SK-N-SH treated with all-trans-retinoic acid at 6 μM for 48 hours (cell line): ENCODE results near the gene ACSL5.

Experiments
- ATAC-seq: fragments of 200-7000 bp; cut with Tn5 transposase; 3 replicates; pipeline ENCODE4 v1.9.1; 2020; ENCODE audit warnings: mild to moderate bottlenecking, moderate library complexity
- ARNTL ChIP-seq: fragments of 450-650 bp; formaldehyde crosslinking; IDR thresholded peaks from 2 replicates; pipeline ENCODE4 v1.5.0; 2020; ENCODE audit warnings: low read depth, mild to moderate bottlenecking, moderate library complexity, borderline replicate concordance
- BACH2 ChIP-seq: fragments of 250-450 bp; sonication (Bioruptor Pico); IDR thresholded peaks from 2 replicates; pipeline ENCODE4 v1.9.0; 2021; ENCODE audit warnings: mild to moderate bottlenecking, borderline replicate concordance
- CREB5 ChIP-seq: fragments of 250-450 bp; sonication (Bioruptor Pico); IDR thresholded peaks from 2 replicates; pipeline ENCODE4 v1.5.1; 2020; ENCODE audit warnings: low read depth, mild to moderate bottlenecking, moderate library complexity
- CSDC2 ChIP-seq: fragments of 250-450 bp; sonication (Bioruptor Pico); IDR thresholded peaks from 2 replicates; pipeline ENCODE4 v1.5.0; 2020; ENCODE audit warnings: mild to moderate bottlenecking, moderate library complexity
- ESRRG ChIP-seq: fragments of 250-450 bp; sonication (Bioruptor Pico); IDR thresholded peaks from 2 replicates; pipeline ENCODE4 v1.6.1; 2021; ENCODE audit warnings: mild to moderate bottlenecking
- ISL1 ChIP-seq: fragments of 250-450 bp; sonication (Bioruptor Pico); IDR thresholded peaks from 2 replicates; pipeline ENCODE4 v2.1.2; 2022; ENCODE audit warnings: mild to moderate bottlenecking, moderate library complexity
- OSR1 ChIP-seq: fragments of 250-450 bp; sonication (Bioruptor Pico); IDR thresholded peaks from 2 replicates; pipeline ENCODE4 v1.8.0; 2022; ENCODE audit warnings: moderate library complexity, mild to moderate bottlenecking, inconsistent platforms
- PPARA ChIP-seq: fragments of 250-450 bp; sonication (Bioruptor Pico); IDR thresholded peaks from 2 replicates; pipeline ENCODE4 v1.5.0; 2020; ENCODE audit warnings: mild to moderate bottlenecking, borderline replicate concordance
- RARB ChIP-seq: fragments of 250-450 bp; sonication (Bioruptor Pico); IDR thresholded peaks from 2 replicates; pipeline ENCODE4 v1.8.0; 2021; ENCODE audit warnings: mild to moderate bottlenecking, moderate library complexity
- SNAI2 ChIP-seq: fragments of 250-450 bp; sonication (Bioruptor Pico); IDR thresholded peaks from 2 replicates; pipeline ENCODE4 v1.5.0; 2020; ENCODE audit warnings: mild to moderate bottlenecking, moderate library complexity
- TCF4 ChIP-seq: fragments of 250-450 bp; sonication (Bioruptor Pico); IDR thresholded peaks from 2 replicates; pipeline ENCODE4 v1.8.0; 2021; ENCODE audit warnings: mild to moderate bottlenecking, moderate library complexity, borderline replicate concordance
- TOX ChIP-seq: fragments of 250-450 bp; sonication (Bioruptor Pico); IDR thresholded peaks from 2 replicates; pipeline ENCODE4 v1.8.0; 2021; ENCODE audit warnings: mild to moderate bottlenecking, moderate library complexity, borderline replicate concordance
- ZC3H10 ChIP-seq: fragments of 250-450 bp; sonication (Bioruptor Pico); IDR thresholded peaks from 2 replicates; pipeline ENCODE4 v1.5.1; 2021; ENCODE audit warnings: mild to moderate bottlenecking, moderate library complexity
- ZFP3 ChIP-seq: fragments of 250-450 bp; sonication (Bioruptor Pico); IDR thresholded peaks from 2 replicates; pipeline ENCODE4 v1.5.0; 2020; ENCODE audit warnings: mild to moderate bottlenecking, moderate library complexity
- ZFP30 ChIP-seq: fragments of 450-650 bp; formaldehyde crosslinking; IDR thresholded peaks from 2 replicates; pipeline ENCODE4 v1.5.0; 2022; ENCODE audit warnings: mild to moderate bottlenecking, moderate library complexity
- ZNF565 ChIP-seq: fragments of 450-650 bp; formaldehyde crosslinking; conservative IDR thresholded peaks from 2 replicates; pipeline ENCODE4 v1.5.0; 2020; ENCODE audit warnings: low read depth, mild to moderate bottlenecking, moderate library complexity
- ZNF70 ChIP-seq: fragments of 450-650 bp; formaldehyde crosslinking; IDR thresholded peaks from 2 replicates; pipeline ENCODE4 v1.5.0; 2020; ENCODE audit warnings: mild to moderate bottlenecking, moderate library complexity
- ZNF8 ChIP-seq: fragments of 450-650 bp; formaldehyde crosslinking; IDR thresholded peaks from 2 replicates; pipeline ENCODE4 v1.5.0; 2020; ENCODE audit warnings: mild to moderate bottlenecking, moderate library complexity
- TF ChIP-seq, protein P1 (sequence below): fragments of 250-450 bp; sonication (Bioruptor Pico); IDR thresholded peaks from 2 replicates; pipeline ENCODE4 v1.8.0; 2021; ENCODE audit warnings: low read depth, mild to moderate bottlenecking, moderate library complexity, borderline replicate concordance
- TF ChIP-seq, protein P2 (sequence below): fragments of 250-450 bp; sonication (Bioruptor Pico); IDR thresholded peaks from 2 replicates; pipeline ENCODE4 v1.8.0; 2020; ENCODE audit warnings: mild to moderate bottlenecking, moderate library complexity, borderline replicate concordance
- TF ChIP-seq, protein P3 (sequence below): fragments of 250-450 bp; sonication (Bioruptor Pico); IDR thresholded peaks from 2 replicates; pipeline ENCODE4 v1.5.0; 2020; ENCODE audit warnings: mild to moderate bottlenecking, moderate library complexity

The ACSL5 gene

GRCh38 chr10:112332509-112333228 lies 41.2 kb upstream of the ACSL5 start (continued):
- TF ChIP-seq, protein P1, sequence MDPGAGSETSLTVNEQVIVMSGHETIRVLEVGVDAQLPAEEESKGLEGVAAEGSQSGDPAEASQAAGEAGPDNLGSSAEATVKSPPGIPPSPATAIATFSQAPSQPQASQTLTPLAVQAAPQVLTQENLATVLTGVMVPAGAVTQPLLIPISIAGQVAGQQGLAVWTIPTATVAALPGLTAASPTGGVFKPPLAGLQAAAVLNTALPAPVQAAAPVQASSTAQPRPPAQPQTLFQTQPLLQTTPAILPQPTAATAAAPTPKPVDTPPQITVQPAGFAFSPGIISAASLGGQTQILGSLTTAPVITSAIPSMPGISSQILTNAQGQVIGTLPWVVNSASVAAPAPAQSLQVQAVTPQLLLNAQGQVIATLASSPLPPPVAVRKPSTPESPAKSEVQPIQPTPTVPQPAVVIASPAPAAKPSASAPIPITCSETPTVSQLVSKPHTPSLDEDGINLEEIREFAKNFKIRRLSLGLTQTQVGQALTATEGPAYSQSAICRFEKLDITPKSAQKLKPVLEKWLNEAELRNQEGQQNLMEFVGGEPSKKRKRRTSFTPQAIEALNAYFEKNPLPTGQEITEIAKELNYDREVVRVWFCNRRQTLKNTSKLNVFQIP (CRISPR knock-in tag), result no peak
- TF ChIP-seq TOX (CRISPR knock-in tag), result no peak
- TF ChIP-seq, protein P2, sequence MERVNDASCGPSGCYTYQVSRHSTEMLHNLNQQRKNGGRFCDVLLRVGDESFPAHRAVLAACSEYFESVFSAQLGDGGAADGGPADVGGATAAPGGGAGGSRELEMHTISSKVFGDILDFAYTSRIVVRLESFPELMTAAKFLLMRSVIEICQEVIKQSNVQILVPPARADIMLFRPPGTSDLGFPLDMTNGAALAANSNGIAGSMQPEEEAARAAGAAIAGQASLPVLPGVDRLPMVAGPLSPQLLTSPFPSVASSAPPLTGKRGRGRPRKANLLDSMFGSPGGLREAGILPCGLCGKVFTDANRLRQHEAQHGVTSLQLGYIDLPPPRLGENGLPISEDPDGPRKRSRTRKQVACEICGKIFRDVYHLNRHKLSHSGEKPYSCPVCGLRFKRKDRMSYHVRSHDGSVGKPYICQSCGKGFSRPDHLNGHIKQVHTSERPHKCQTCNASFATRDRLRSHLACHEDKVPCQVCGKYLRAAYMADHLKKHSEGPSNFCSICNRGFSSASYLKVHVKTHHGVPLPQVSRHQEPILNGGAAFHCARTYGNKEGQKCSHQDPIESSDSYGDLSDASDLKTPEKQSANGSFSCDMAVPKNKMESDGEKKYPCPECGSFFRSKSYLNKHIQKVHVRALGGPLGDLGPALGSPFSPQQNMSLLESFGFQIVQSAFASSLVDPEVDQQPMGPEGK, result no peak
- TF ChIP-seq ZNF8 (CRISPR knock-in tag), result no peak
- TF ChIP-seq CSDC2 (CRISPR knock-in tag), result no peak
- TF ChIP-seq CREB5 (CRISPR knock-in tag), result no peak
- no peak for TF ChIP-seq ISL1 (CRISPR knock-in tag)
- no peak for TF ChIP-seq PPARA
- TF ChIP-seq OSR1, result no peak
- no peak for TF ChIP-seq TCF4 (CRISPR knock-in tag)
- TF ChIP-seq, all 23 proteins: peak for 0

- no peak for ATAC-seq
- TF ChIP-seq CREB5 (CRISPR knock-in tag), result no peak
- TF ChIP-seq, protein P1 (CRISPR knock-in tag), result no peak
- TF ChIP-seq ARNTL (CRISPR knock-in tag), result no peak
- TF ChIP-seq TOX (CRISPR knock-in tag), result no peak
- TF ChIP-seq, protein P3, sequence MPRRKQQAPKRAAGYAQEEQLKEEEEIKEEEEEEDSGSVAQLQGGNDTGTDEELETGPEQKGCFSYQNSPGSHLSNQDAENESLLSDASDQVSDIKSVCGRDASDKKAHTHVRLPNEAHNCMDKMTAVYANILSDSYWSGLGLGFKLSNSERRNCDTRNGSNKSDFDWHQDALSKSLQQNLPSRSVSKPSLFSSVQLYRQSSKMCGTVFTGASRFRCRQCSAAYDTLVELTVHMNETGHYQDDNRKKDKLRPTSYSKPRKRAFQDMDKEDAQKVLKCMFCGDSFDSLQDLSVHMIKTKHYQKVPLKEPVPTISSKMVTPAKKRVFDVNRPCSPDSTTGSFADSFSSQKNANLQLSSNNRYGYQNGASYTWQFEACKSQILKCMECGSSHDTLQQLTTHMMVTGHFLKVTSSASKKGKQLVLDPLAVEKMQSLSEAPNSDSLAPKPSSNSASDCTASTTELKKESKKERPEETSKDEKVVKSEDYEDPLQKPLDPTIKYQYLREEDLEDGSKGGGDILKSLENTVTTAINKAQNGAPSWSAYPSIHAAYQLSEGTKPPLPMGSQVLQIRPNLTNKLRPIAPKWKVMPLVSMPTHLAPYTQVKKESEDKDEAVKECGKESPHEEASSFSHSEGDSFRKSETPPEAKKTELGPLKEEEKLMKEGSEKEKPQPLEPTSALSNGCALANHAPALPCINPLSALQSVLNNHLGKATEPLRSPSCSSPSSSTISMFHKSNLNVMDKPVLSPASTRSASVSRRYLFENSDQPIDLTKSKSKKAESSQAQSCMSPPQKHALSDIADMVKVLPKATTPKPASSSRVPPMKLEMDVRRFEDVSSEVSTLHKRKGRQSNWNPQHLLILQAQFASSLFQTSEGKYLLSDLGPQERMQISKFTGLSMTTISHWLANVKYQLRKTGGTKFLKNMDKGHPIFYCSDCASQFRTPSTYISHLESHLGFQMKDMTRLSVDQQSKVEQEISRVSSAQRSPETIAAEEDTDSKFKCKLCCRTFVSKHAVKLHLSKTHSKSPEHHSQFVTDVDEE (CRISPR knock-in tag), result no peak
- TF ChIP-seq ZFP30 (CRISPR knock-in tag), result no peak
- TF ChIP-seq ZFP3, result no peak
- TF ChIP-seq SNAI2 (CRISPR knock-in tag), result no peak
- no peak for TF ChIP-seq ZNF70 (CRISPR knock-in tag)
- TF ChIP-seq ESRRG (CRISPR knock-in tag), result no peak
Observed at GRCh38 chr10:112333452-112333851, 40.5 kb upstream of the ACSL5 start.

DNA sequence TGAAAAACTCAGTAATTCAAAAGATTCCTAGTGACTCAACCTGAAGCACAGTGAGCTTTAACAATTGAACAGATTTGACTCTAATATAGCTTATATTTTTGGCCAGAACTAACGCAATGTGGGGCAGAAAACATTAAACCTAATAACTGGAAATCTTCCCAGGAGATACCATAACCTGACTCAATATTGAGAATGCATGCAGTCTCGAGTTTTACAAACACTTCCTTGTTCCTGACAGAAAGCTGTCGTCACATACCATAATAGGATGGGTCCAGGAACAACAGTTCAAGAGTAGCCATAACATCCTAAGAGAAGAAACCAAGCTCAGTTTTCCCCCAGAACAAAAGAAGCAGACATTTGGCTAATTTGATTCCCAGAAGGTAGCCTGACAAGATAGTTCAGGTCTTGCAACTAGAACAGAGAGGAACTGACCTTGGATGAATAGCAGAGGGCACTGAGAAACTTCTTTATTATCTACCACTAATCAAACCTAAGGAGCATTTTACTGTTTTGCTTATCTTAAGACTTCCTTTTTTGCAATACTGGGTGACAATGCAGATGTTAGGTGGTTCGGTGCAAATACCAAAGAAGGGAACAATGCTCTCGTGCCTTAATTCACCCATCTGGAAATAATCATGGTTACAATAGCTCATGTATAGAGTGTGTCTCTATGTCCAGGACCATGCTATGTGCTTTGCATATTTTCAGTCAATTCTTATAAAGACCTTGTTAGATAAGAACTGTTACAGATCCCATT lies 38.6 kb upstream of the ACSL5 start:
- ATAC-seq, result no peak
- TF ChIP-seq CSDC2 (CRISPR knock-in tag), result no peak
- TF ChIP-seq SNAI2 (CRISPR knock-in tag), result no peak
- no peak for TF ChIP-seq ZFP30 (CRISPR knock-in tag)
- TF ChIP-seq, protein P2, result no peak
- TF ChIP-seq CREB5 (CRISPR knock-in tag), result no peak
- no peak for TF ChIP-seq ZC3H10 (CRISPR knock-in tag)
- no peak for TF ChIP-seq RARB
- no peak for TF ChIP-seq TOX (CRISPR knock-in tag)
- no peak for TF ChIP-seq ZNF565 (CRISPR knock-in tag)
- TF ChIP-seq ESRRG (CRISPR knock-in tag), result no peak
- TF ChIP-seq ZNF70 (CRISPR knock-in tag), result no peak
- no peak for TF ChIP-seq PPARA
- TF ChIP-seq OSR1, result no peak
- TF ChIP-seq ISL1 (CRISPR knock-in tag), result no peak
- TF ChIP-seq BACH2, result no peak
